ENCODE results near the gene FFAR3.
A peak's percentile ranks its signal among the peaks of the same experiment; 100 is the strongest.

FFAR3 gene

DNA sequence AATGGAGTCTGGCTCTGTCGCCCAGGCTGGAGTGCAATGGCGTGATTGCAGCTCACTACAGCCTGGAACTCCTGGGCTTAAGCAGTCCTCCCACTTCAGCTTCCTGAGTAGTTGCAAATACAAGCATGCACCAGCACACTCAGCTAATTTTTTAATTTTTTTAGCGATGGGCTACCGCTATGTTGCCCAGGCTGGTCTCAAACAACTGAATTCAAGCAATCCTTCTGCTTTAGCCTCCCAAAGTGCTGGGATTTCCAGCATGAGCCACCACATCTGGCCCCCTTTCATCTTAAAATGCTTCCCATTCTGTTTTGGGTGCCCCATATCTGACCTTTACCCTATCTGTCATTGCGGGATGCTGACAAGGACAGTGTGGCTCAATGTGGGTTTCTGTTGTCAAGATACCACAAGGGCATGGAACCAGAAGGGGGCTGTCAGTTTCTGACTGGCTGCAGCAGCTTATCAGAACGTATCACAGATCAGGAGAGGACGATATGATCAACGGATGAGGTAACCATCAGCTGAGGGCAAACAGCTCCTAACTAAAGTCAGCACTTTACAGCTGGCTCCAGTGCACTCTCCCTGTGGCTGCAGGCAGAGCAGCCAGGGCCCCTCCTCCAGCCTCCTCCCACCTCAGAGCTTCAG lies 45.0 kb downstream of the FFAR3 start:
- DNase-seq (peak; percentile 11), ATAC-seq (peak; percentile 13)

DNA sequence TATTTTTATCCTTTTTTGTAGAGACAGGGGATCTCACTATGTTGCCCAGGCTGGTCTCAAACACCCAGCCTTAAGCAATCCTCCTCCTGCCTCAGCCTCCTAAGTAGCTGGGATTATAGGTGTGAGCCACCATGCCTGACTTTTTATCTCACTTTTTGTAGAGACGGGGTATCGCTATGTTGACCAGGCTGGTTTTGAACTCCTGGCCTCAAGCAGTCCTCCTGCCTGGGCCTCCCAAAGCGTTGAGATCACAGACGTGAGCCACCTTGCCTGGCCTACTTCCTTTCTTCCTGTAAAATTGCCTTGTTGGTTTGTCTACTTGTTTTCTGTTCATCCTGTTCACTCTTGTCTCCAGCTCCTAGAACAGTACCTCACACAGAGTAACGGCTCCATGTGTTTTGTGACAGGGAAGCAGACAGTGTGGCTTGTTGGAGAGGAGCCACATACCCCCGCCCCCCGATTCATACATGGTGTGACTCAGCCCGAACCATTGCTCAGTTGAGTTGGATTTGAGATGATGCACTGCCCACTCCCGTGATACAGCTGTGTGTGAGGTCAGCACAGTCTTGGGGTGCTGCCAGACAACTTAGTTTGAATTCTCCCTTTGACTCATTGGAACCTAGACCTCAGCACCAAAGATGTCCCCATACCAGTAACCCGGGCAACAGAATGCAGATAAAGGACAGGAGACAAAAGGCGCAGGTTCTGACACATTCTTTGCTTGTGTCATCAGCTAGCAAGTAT lies 46.8 kb downstream of the FFAR3 start:
- peak; percentile 67 for DNase-seq
- peak; percentile 95 for ATAC-seq

DNA sequence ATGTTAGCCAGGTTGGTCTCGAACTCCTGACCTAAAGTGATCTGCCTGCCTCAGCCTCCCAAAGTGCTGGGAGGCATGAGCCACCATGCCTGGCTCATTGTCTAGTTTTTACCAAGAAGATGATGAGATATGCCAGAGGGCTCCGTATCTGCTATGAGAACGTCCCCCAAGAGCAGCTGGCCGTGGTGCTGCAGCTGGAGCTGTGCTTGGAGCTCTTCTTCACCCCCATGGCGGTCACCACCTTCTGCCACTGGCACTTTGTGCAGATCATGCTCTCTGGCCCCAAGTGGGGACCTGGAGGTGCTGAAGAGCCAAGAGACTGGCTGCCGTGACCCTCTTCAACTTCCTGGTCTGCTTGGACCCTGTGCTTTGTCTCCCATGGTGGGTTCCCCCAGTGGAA lies 49.4 kb downstream of the FFAR3 start:
- ATAC-seq (no peak), DNase-seq (no peak)

DNA sequence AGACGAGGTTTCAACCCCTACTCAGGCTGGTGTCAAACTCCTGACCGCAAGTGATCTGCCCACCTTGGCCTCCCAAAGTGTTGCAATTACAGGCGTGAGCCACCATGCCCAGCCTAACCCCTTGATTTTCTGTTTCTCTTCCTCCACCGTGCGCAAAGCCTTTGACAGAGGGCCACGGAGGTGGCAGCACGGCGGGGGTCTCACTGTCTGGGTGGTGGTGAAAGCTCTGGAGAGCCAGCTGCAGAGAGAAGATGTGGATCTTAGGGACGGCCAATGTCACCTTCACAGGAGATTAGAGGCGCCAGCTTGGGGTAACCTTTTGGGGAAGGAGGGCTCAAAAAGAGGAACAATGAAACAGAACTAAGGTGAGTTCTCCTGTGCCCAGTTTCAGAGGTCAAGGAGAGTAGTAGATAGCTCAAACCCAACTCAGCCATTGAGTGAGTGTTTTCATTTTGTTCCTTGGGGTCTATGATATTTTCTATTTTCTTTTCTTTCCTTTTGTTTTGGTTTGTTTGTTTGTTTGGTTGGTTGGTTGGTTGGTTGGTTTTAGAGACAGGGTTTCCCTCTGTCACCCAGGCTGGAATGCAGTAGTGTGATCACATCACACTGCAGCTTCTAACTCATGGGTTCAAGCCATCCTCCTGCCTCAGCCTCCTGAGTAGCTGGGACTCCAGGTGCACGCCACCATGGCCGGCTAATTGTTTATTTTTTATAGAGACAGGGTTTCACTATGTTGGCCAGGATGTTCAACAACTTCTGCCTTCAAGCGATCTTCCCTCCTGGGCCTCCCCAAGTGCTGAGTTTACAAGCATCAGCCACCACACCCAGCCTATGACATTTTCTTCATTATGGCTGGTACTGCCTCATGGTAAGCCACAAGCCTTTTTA lies 50.3 kb downstream of the FFAR3 start:
- DNase-seq: no peak
- ATAC-seq: no peak

DNA sequence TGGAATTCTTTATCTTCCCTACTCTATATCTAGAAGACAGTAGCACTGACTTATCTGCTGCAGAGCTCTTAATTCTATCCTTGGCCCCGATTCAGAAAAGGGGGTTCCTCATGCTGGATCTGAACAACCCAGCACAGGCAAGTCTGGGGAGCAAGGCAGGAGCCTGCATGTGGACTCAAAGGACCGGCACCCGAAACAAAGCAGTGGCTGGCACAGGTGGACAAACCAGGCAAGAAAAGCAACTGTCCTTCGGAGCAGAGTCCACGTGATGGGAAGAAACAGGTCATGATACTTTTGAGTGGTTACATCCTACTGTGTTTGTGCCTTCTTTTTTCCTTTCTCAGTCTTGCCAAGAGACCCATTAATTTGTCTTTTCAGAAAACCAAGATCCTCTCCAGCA lies 50.9 kb downstream of the FFAR3 start:
- DNase-seq: no peak
- ATAC-seq: no peak

Measured in stimulated activated naive CD8-positive, alpha-beta T cell treated with anti-CD3 and anti-CD28 coated beads, Interleukin-15, Interleukin-2, amounts not matched to agents 100 U/mL and 50 U/mL, for 24 hours (primary cell).